OCI-LY7 (cell line): Measurements from ENCODE around the gene BEST2. TPM values are rescaled to one million over a fixed set of nuclear protein-coding genes. Genes with fewer than 3 reads are reported as not detected.

Source experiments
- BruUV-seq: library from RNA; stranded (reverse); fragments of 400-500 nt; replicated peaks from 2 replicates; lab custom pipeline; 2021; lab: Mats Ljungman, UMichigan
- CTCF ChIA-PET: fragments of 300-600 bp; sonication (Branson Sonifier 250); formaldehyde crosslinking; loops from one replicate; lab custom pipeline; 2022; ENCODE audit warnings: antibody characterized with exemption; ENCODE audit not compliant: unreplicated experiment; lab: Charles Lee
- POLR2A ChIA-PET: fragments of 300-600 bp; sonication (Branson Sonifier 250); formaldehyde crosslinking; loops from one replicate; lab custom pipeline; 2022; ENCODE audit warnings: antibody characterized with exemption; lab: Charles Lee
- DNase-seq: peaks from one replicate; pipeline ENCODE4 v3.0.0-alpha.2; 2015; ENCODE audit warnings: low spot score
- H2AFZ ChIP-seq: fragments of 200-600 bp; sonication (generic), shearing (Covaris generic); 2 replicates; pipeline ENCODE4 v1.6.1; 2014; ENCODE audit warnings: mild to moderate bottlenecking, antibody characterized with exemption, low read length, moderate library complexity
- H3K27ac ChIP-seq: fragments of 200-600 bp; sonication (generic); 2 replicates; pipeline ENCODE4 v1.5.1; 2014; ENCODE audit warnings: mixed run types, low read depth, mild to moderate bottlenecking, moderate library complexity, low read length, inconsistent platforms; ENCODE audit not compliant: poor library complexity, severe bottlenecking
- H3K36me3 ChIP-seq: fragments of 200-600 bp; sonication (generic); 2 replicates; pipeline ENCODE4 v1.6.1; 2014; ENCODE audit warnings: mild to moderate bottlenecking, antibody characterized with exemption, low read length, moderate library complexity, mixed read lengths; ENCODE audit not compliant: insufficient read depth
- H3K4me1 ChIP-seq: fragments of 200-600 bp; sonication (generic); 2 replicates; pipeline ENCODE4 v1.5.1; 2014; ENCODE audit warnings: mild to moderate bottlenecking, low read length; ENCODE audit not compliant: insufficient read depth, poor library complexity, severe bottlenecking
- H3K4me2 ChIP-seq: fragments of 200-600 bp; sonication (generic); 2 replicates; pipeline ENCODE4 v1.6.1; 2014; ENCODE audit warnings: mild to moderate bottlenecking, low read length
- H3K4me3 ChIP-seq: fragments of 200-600 bp; sonication (generic); 2 replicates; pipeline ENCODE4 v1.5.1; 2014; ENCODE audit warnings: mild to moderate bottlenecking, low read depth, low read length; ENCODE audit not compliant: poor library complexity, severe bottlenecking
- H3K79me2 ChIP-seq: fragments of 200-600 bp; sonication (generic); 2 replicates; pipeline ENCODE4 v1.6.1; 2016; ENCODE audit warnings: low read depth, mild to moderate bottlenecking, low read length, moderate library complexity, mixed read lengths; ENCODE audit not compliant: insufficient read depth
- H3K9me2 ChIP-seq: fragments of 200-600 bp; sonication (generic); 2 replicates; pipeline ENCODE4 v1.6.1; 2016; ENCODE audit warnings: mild to moderate bottlenecking, low read length, mixed read lengths; ENCODE audit not compliant: insufficient read depth
- H3K9me3 ChIP-seq: fragments of 200-600 bp; sonication (generic); 2 replicates; pipeline ENCODE4 v1.6.1; 2014; ENCODE audit warnings: mild to moderate bottlenecking, mixed run types, low read length, mixed read lengths
- H4K20me1 ChIP-seq: fragments of 200-600 bp; sonication (generic); 2 replicates; pipeline ENCODE4 v1.6.1; 2014; ENCODE audit warnings: mild to moderate bottlenecking, antibody characterized with exemption, low read length, moderate library complexity, mixed read lengths; ENCODE audit not compliant: insufficient read depth
- CTCF ChIP-seq: fragments of 200-600 bp; sonication (generic); conservative IDR thresholded peaks from 2 replicates; pipeline ENCODE4 v1.5.1; 2014; ENCODE audit warnings: mild to moderate bottlenecking, antibody characterized with exemption, low read length, moderate library complexity, mixed read lengths
- EZH2phosphoT487 ChIP-seq: fragments of 200-600 bp; sonication (generic); IDR thresholded peaks from 2 replicates; pipeline ENCODE4 v1.6.1; 2018; ENCODE audit warnings: low read depth, borderline replicate concordance, mild to moderate bottlenecking, mixed run types, antibody characterized with exemption, low read length, moderate library complexity, mixed read lengths
- intact Hi-C: fragments of 100-400 bp; cut with micrococcal nuclease; formaldehyde crosslinking; loops from one replicate; pipeline ENCODE4 v1.10.0; 2022; ENCODE audit not compliant: unreplicated experiment
- total RNA-seq, 2 experiments: library from RNA; depleted of rRNA in 1 of 2; stranded (reverse); fragments of >200 nt in 1 of 2; shearing (Covaris generic) in 1 of 2; gene quantifications; 2 replicates each; pipeline ENCODE4 v1.2.3, GENCODE V29; 2014 to 2022

BEST2 gene
- total RNA-seq, 2 experiments from 2014 or later: not detected

- Histone ChIP-seq H3K4me2 (peak overlapping the region; percentile 95), H4K20me1 (no peaks in the 10 kb centered on the region; the same call in 1 of the 2 replicates), H3K36me3 (0 out of 2 replicates have a peak, but pooled peaks cover 3% of the 10 kb centered on the region), H3K9me3 (no peaks in the 10 kb centered on the region), H3K27ac (peak overlapping the region; percentile 77), H3K4me3 (peak overlapping the region; percentile 84), H2AFZ (no peak overlapping the region; the same call in 1 of the 2 replicates), H3K4me1 (peaks cover 45% of the 10 kb centered on the region), H3K9me2 (no peaks in the 10 kb centered on the region), H3K79me2 (peaks cover 8% of the 10 kb centered on the region)
- DNase-seq: no peak
- ChIA-PET POLR2A (interaction anchor here (0.6 to 2.2 kb wide), 7 partner anchors 9 to 59 kb away, joined by 3 to 5 read pairs (median 3); partner anchors contain the start of genes RNASEH2A, THSD8 and TRIR), CTCF (interaction anchor here (0.6 to 2.8 kb wide), 4 partner anchors 9 to 1386 kb away, joined by 3 to 20 read pairs (median 3); no protein-coding TSS in a partner anchor)
- intact Hi-C loops: loop anchor here (2.0 to 5.0 kb wide), 2 partner anchors 58 to 71 kb away; partner anchors contain the start of genes TNPO2 and TRIR
- TF ChIP-seq CTCF: no peak
- TF ChIP-seq EZH2phosphoT487: no peak
- BruUV-seq: TSS peak; percentile 90
Measured at GRCh38 chr19:12792853-12793289, 41.3 kb downstream of the BEST2 start.

GRCh38 chr19:12793290-12794195 lies 42.0 kb downstream of the BEST2 start:
- CTCF ChIA-PET: interaction anchor here (0.6 to 2.8 kb wide), 4 partner anchors 10 to 99 kb away, joined by 3 to 20 read pairs (median 6); no protein-coding TSS in a partner anchor
- no peaks in the 10 kb centered on the region for H3K9me2 ChIP-seq
- H3K9me3 ChIP-seq: no peaks in the 10 kb centered on the region
- TF ChIP-seq EZH2phosphoT487 (no peak), CTCF (no peak)
- peaks cover 8% of the 10 kb centered on the region for H3K79me2 ChIP-seq
- H2AFZ ChIP-seq: no peak overlapping the region
- peaks cover 42% of the 10 kb centered on the region for H3K4me1 ChIP-seq
- H3K4me2 ChIP-seq: peak overlapping the region; percentile 95
- H3K4me3 ChIP-seq: peak overlapping the region; percentile 84
- H4K20me1 ChIP-seq: no peaks in the 10 kb centered on the region; the same call in 1 of the 2 replicates
- peak; percentile 91 for DNase-seq
- H3K27ac ChIP-seq: peak overlapping the region; percentile 77
- 0 out of 2 replicates have a peak, but pooled peaks cover 3% of the 10 kb centered on the region for H3K36me3 ChIP-seq
- intact Hi-C loops: loop anchor here (2.0 to 5.0 kb wide), 2 partner anchors 59 to 71 kb away; partner anchors contain the start of genes TNPO2 and TRIR
- POLR2A ChIA-PET: interaction anchor here (0.6 to 2.2 kb wide), 5 partner anchors 9 to 55 kb away, joined by 3 to 5 read pairs (median 4); partner anchors contain the start of gene THSD8
- no TSS peak for BruUV-seq
